GM12891 (cell line): Measurements from ENCODE around the gene NUDT9.

Source experiments
- POLR2AphosphoS5 ChIP-seq: IDR thresholded peaks from 2 replicates; pipeline ENCODE4 v1.6.1; 2011; ENCODE audit warnings: low read depth, low read length, control low read depth
- TAF1 ChIP-seq: IDR thresholded peaks from 2 replicates; pipeline ENCODE4 v1.6.1; 2011; ENCODE audit warnings: low read depth, low read length, control low read depth

DNA sequence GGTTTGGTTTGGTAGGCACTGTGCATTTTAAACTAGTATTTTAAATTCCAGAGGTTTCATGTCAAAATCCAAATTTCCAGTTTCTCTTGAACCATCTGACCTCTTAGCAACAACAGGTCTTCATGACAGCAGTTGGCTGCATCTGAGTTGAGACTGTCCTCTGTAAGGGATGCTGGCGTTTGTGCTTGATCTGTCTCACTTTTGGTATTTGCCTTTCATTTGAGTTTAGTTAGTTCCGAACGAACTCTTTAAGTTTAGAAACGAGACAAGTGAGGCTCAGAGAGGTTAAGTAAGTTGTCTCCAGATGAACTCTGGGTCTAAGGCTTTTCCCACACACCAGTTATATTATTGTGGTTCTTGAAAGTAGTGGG, 77.7 kb downstream of the NUDT9 start:
- TF ChIP-seq TAF1 = no peak
- TF ChIP-seq POLR2AphosphoS5 = no peak
